Gastrocnemius medialis (tissue), 4 donors: Measurements from ENCODE around the gene TM4SF5.

ENCODE experiments used
- POLR2A ChIP-seq, 2 donors: fragments of 450-650 bp; IDR thresholded peaks; one replicate each; pipeline ENCODE4 v1.6.1; 2017; ENCODE audit warnings: antibody characterized with exemption in 2 of 2, mild to moderate bottlenecking in 2 of 2, moderate library complexity in 2 of 2
- TF ChIP-seq, protein P1 (sequence below), 5 experiments: fragments of 450-650 bp in 3 of 5; fragments of 200-600 bp in 2 of 5; sonication (generic) in 2 of 5; IDR thresholded peaks in 4 of 5; conservative IDR thresholded peaks in 1 of 5; 1 replicate in 4 of 5; 2 replicates in 1 of 5; pipeline ENCODE4 v1.5.1; 2016 to 2019; ENCODE audit warnings: antibody characterized with exemption in 5 of 5, mild to moderate bottlenecking in 3 of 5, moderate library complexity in 3 of 5

DNA sequence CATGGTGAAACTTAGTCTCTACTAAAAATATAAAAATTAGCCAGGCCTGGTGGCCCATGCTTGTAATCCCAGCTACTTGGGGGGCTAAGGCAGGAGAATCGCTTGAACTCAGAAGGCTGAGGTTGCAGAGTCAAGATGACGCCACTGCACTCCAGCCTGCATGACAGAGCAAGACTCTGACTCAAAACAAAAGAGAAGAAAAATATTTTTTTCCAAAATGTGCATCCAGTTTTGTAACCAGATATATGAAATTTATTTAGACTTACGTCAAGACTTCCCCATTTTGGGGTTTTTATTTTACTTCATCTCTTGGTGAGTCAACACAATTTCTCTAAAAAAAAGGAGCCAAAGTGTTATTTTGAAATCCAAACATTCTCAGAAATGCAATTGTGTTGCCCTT lies 5.5 kb upstream of the TM4SF5 start:
- TF ChIP-seq, protein P1, sequence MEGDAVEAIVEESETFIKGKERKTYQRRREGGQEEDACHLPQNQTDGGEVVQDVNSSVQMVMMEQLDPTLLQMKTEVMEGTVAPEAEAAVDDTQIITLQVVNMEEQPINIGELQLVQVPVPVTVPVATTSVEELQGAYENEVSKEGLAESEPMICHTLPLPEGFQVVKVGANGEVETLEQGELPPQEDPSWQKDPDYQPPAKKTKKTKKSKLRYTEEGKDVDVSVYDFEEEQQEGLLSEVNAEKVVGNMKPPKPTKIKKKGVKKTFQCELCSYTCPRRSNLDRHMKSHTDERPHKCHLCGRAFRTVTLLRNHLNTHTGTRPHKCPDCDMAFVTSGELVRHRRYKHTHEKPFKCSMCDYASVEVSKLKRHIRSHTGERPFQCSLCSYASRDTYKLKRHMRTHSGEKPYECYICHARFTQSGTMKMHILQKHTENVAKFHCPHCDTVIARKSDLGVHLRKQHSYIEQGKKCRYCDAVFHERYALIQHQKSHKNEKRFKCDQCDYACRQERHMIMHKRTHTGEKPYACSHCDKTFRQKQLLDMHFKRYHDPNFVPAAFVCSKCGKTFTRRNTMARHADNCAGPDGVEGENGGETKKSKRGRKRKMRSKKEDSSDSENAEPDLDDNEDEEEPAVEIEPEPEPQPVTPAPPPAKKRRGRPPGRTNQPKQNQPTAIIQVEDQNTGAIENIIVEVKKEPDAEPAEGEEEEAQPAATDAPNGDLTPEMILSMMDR (IDR thresholded peaks at IDR 0.05 in 4 of 5, conservative IDR thresholded peaks at IDR 0.05 in 1 of 5): no peak
- TF ChIP-seq POLR2A (IDR thresholded peaks at IDR 0.05): no peak
